ENCODE results near the gene IL32.

IL32 gene

DNA sequence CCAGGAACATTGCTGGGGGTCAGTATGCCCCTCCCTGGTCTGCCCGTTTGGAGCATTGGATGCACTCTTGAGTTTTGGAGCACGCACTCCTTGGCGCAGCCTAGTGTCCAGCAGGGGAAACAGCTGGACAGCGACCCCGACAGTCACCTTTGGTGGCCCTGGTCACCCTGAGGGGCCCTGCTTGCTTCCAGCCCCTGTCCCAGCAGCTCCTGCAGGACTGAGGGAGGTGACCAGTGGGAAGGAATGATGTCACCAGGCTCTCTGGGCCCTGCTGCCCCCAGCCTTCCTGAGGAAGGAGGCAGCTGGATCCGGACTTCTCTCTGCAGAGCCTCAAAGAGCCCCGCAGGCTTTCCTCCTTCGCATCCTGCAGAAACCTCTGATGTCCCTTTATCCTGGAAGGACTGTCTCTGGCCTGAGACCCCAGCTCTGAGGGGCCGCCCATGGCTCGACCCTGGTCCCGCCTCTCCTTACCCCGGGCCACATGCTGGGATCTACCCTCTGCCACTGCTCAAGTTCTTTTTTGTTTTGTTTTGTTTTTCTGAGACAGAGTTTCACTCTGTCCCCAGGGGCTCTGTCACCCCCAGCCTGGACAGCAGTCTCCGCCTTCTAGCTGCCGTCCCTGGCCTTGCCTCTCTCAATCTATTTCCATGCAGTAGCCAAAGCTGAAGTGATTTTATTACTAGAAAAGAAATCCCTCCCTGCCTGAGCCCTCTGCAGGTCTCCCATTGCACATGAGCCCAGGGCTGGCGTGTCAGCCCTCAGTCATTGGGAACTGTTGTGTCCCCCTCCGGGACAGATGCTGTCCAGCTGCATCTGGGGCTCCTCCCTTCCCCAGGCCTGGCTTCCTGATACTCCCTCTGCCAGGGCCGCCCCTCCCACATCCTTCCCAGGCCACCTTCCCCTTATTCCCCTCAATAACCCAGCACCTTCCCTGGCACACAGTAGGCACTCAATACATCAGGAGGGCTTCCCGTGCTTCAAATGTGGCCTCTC is 22.1 kb downstream of the IL32 start:
- Histone ChIP-seq H3K4me3 (ENCODE audit: low read length) (no peak overlapping the region), H3K9ac (ENCODE audit: low read depth, low read length) (no peak overlapping the region), H3K36me3 (ENCODE audit: insufficient read depth, low read length) (peaks cover 48% of the 10 kb centered on the region), H3K4me1 (ENCODE audit: insufficient read depth, low read length) (no peaks in the 10 kb centered on the region), H3K27me3 (ENCODE audit: insufficient read depth, low read length) (no peaks in the 10 kb centered on the region), H3K9me3 (ENCODE audit: insufficient read depth, low read depth, low read length) (no peaks in the 10 kb centered on the region), H3K27ac (ENCODE audit: low read depth, low read length) (peak overlapping the region; percentile 24; the same call in 1 of the 2 replicates)
- 83% methylated on average over 18 of the region's 18 CpGs for WGBS

DNA sequence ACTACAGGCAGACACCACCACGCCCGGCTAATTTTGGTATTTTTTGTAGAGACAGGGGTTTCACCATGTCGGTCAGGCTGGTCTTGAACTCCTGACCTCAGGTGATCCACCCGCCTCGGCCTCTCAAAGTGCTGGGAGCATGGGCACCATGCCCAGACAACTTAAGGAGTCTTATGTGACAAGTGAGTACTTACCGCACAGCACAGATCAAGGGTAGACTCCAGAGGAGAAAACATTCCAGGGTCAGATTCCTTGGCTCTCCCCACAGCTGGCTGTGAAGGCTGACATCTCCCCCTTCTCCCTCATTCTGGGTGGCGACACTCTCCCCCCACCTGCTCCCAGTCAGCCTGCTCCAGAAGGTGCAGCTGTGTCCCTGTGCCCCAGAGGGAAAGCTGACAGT is 23.0 kb downstream of the IL32 start:
- H3K36me3 ChIP-seq (ENCODE audit: insufficient read depth, low read length): peaks cover 54% of the 10 kb centered on the region
- H3K27ac ChIP-seq (ENCODE audit: low read depth, low read length): no peak overlapping the region
- no peaks in the 10 kb centered on the region for H3K27me3 ChIP-seq (ENCODE audit: insufficient read depth, low read length)
- H3K9ac ChIP-seq (ENCODE audit: low read depth, low read length): no peak overlapping the region
- no peak overlapping the region for H3K4me3 ChIP-seq (ENCODE audit: low read length)
- H3K4me1 ChIP-seq (ENCODE audit: insufficient read depth, low read length): no peaks in the 10 kb centered on the region
- 94% methylated on average over 7 of the region's 7 CpGs for WGBS
- H3K9me3 ChIP-seq (ENCODE audit: insufficient read depth, low read depth, low read length): no peaks in the 10 kb centered on the region

DNA sequence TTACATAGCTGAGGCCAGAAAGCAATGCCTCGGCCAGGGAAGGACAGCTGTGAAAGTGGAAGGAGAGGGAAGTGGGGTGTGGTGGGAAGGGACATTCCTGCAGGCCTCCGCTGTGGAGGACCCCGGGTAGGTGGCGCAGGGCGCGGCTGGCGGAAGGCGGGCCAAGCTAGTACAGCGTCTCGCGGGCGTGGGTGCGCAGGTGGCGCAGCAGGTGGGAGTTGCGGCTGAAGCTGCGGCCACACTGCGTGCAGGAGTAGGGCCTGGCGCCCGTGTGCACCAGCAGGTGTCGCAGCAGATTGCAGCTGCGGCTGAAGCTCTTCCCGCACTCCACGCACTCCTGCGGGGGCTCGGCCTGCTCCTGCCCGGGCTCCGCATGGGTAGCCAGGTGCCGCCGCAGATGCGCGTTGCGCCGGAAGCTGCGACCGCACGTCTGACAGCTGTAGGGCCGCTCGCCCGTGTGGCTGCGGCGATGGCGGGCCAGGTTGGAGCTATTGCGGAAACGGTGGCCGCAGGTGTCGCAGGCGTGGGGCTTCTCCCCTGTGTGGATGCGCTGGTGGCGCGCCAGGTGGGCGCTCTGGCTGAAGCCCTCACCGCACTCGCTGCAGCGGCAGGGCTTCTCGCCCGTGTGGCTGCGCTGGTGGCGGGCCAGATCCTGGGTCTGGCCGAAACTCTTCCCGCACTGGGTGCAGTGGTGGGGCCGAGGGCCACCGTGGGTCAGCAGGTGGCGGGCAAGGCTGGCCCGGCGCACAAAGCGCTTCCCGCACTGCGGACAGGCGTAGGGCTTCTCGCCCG is 23.7 kb downstream of the IL32 start:
- H3K27me3 ChIP-seq (ENCODE audit: insufficient read depth, low read length): no peaks in the 10 kb centered on the region
- H3K36me3 ChIP-seq (ENCODE audit: insufficient read depth, low read length): peaks cover 54% of the 10 kb centered on the region
- no peaks in the 10 kb centered on the region for H3K9me3 ChIP-seq (ENCODE audit: insufficient read depth, low read depth, low read length)
- H3K9ac ChIP-seq (ENCODE audit: low read depth, low read length): no peak overlapping the region
- H3K4me1 ChIP-seq (ENCODE audit: insufficient read depth, low read length): no peaks in the 10 kb centered on the region
- no peak overlapping the region for H3K4me3 ChIP-seq (ENCODE audit: low read length)
- WGBS: 97% methylated on average over 71 of the region's 71 CpGs
- H3K27ac ChIP-seq (ENCODE audit: low read depth, low read length): no peak overlapping the region

DNA sequence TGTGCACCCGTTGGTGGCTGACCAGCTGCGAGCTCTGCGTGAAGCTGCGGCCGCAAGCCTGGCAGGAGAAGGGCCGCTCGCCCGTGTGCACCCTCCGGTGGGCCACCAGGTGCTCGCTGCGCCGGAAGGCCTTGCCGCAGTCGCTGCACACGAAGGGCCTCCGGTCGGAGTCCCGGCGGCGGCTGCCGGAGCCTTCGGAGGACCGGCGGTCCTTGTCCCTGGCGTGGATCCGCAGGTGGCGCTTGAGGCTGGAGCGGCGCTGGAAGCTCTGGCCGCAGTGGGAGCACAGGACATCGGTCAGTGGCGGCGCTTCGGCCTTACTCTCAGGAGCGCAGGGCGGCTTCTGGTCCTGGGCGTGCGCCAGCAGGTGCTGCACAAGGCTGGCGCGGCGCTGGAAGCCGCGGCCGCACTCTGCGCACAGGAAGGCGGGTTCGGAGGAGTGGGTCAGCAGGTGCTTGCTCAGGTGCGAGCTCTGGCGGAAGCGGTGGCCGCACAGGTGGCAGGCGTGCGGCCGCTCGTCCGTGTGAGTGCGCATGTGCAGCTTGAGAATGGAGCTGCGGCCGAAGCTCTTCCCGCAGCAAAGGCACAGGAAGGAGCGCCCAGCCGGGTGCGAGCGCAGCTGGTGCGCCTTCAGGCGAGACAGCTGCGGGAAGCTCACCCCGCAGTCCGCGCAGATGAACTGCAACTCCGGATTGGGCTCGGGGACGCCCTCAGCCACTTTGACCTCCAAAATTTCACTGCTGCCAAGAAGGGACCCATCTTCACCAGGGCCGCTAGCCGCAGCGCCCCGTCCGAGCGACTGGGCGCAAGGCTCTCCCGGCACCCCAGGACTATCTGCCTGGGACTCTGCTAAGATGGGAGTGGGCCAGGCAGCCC is 24.5 kb downstream of the IL32 start:
- H3K9ac ChIP-seq (ENCODE audit: low read depth, low read length): no peak overlapping the region
- H3K27ac ChIP-seq (ENCODE audit: low read depth, low read length): no peak overlapping the region
- no peak overlapping the region for H3K4me3 ChIP-seq (ENCODE audit: low read length)
- WGBS: 97% methylated on average over 81 of the region's 81 CpGs
- H3K36me3 ChIP-seq (ENCODE audit: insufficient read depth, low read length): peaks cover 60% of the 10 kb centered on the region
- no peaks in the 10 kb centered on the region for H3K4me1 ChIP-seq (ENCODE audit: insufficient read depth, low read length)
- H3K9me3 ChIP-seq (ENCODE audit: insufficient read depth, low read depth, low read length): no peaks in the 10 kb centered on the region
- H3K27me3 ChIP-seq (ENCODE audit: insufficient read depth, low read length): no peaks in the 10 kb centered on the region

DNA sequence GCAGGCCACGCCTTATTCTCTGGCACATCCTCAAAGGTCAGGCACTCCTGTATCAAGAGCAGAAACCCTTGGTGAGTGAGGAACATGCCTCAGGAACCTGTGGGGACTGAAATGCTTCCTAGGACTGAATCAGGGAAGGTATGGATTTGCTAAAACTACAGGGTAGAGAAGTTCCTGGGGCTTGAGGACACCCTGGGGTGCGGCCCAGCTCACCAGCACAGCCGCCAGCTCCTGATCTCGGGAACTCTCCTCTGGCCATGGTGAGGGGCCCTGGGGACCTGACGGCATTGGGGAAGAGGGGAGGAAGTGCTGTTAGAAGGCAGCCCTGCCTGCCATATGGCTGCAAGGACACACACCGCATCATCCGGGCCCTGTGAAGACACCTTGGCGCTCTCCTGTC is 26.1 kb downstream of the IL32 start:
- H3K9me3 ChIP-seq (ENCODE audit: insufficient read depth, low read depth, low read length): no peaks in the 10 kb centered on the region
- H3K36me3 ChIP-seq (ENCODE audit: insufficient read depth, low read length): peaks cover 67% of the 10 kb centered on the region
- H3K9ac ChIP-seq (ENCODE audit: low read depth, low read length): no peak overlapping the region
- H3K4me1 ChIP-seq (ENCODE audit: insufficient read depth, low read length): peaks cover 3% of the 10 kb centered on the region; the same call in 1 of the 2 replicates
- WGBS: 95% methylated on average over 8 of the region's 8 CpGs
- H3K27ac ChIP-seq (ENCODE audit: low read depth, low read length): no peak overlapping the region
- H3K27me3 ChIP-seq (ENCODE audit: insufficient read depth, low read length): no peaks in the 10 kb centered on the region
- H3K4me3 ChIP-seq (ENCODE audit: low read length): no peak overlapping the region

DNA sequence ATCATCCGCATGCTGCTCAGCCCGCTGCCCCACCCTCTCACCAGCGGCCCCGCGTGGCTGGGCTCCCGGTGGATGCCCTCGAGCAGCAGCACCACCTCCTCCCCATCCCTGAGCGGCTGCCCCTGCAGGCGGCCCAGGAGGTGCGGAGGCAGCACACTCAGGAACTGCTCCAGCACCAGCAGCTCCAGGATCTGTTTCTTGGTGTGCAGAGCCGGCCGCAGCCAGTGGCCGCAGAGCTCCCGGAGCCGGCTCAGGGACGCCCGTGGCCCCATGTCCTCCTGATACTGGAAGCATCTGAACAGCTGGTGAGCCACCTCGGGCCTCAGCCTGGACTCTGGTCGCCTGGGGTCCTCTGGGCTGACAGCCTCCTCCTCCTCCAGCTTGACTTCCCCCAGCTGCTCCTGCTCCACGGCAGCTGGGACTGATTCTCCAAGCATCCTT is 27.1 kb downstream of the IL32 start:
- Histone ChIP-seq H3K27me3 (ENCODE audit: insufficient read depth, low read length) (no peaks in the 10 kb centered on the region), H3K9ac (ENCODE audit: low read depth, low read length) (no peak overlapping the region), H3K4me3 (ENCODE audit: low read length) (no peak overlapping the region), H3K9me3 (ENCODE audit: insufficient read depth, low read depth, low read length) (no peaks in the 10 kb centered on the region), H3K27ac (ENCODE audit: low read depth, low read length) (no peak overlapping the region), H3K36me3 (ENCODE audit: insufficient read depth, low read length) (peaks cover 67% of the 10 kb centered on the region), H3K4me1 (ENCODE audit: insufficient read depth, low read length) (peaks cover 11% of the 10 kb centered on the region)
- WGBS: 96% methylated on average over 20 of the region's 20 CpGs

DNA sequence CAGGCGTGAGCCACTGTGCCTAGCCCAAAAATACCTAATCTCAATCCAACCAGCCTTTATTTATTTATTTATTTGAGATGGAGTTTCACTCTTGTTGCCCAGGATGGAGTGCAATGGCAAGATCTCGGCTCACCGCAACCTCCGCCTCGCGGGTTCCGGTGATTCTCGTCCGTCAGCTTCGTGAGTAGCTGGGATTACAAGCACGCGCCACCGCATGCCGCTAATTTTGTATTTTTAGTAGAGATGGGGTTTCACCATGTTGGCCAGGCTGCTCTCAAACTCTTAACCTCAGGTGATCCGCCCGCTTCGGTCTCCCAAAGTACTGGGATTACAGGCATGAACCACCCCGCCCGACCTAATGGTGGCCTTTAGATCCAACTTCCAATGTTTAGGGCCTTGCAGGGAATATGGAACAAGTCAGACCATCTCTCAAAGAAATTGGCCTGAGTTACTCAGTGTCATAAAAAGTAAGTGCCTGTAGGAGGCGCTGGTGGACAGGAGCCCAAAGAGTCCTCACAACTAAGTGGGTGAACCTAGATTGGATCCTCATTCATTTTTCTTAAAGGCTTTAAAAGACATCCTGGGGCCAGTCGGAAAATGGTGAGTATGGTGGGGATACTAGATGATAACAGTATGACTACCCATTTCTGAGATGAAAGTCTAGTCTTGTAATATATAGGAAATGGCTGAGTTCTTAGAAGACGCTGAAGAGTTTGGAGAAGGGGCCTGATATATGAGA is 29.0 kb downstream of the IL32 start:
- H3K9me3 ChIP-seq (ENCODE audit: insufficient read depth, low read depth, low read length): no peaks in the 10 kb centered on the region
- peaks cover 49% of the 10 kb centered on the region for H3K36me3 ChIP-seq (ENCODE audit: insufficient read depth, low read length)
- H3K4me3 ChIP-seq (ENCODE audit: low read length): no peak overlapping the region
- H3K9ac ChIP-seq (ENCODE audit: low read depth, low read length): no peak overlapping the region
- peaks cover 13% of the 10 kb centered on the region for H3K4me1 ChIP-seq (ENCODE audit: insufficient read depth, low read length)
- 93% methylated on average over 22 of the region's 22 CpGs for WGBS
- H3K27ac ChIP-seq (ENCODE audit: low read depth, low read length): no peak overlapping the region
- H3K27me3 ChIP-seq (ENCODE audit: insufficient read depth, low read length): no peaks in the 10 kb centered on the region

DNA sequence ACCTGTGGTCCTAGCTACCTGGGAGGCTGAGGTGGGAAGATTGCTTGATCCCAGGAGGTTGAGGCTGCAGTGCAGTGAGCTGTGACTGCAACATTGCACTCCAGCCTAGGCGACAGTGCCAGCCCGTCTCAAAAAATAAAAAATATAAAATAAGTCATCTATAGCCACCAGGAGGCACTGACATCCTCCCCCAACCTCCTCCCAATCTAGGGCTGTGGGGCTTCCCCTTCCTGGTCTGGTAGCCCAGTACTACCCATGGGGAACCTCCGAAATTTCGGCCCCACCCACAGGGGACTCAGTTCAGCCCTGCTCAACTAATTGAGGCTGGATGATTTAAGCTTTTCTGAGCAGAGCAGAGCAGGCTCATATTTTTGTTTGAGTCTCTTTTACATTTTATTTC is 30.4 kb downstream of the IL32 start:
- Histone ChIP-seq H3K4me3 (ENCODE audit: low read length) (no peak overlapping the region), H3K27ac (ENCODE audit: low read depth, low read length) (peak overlapping the region; percentile 32; the same call in 1 of the 2 replicates), H3K27me3 (ENCODE audit: insufficient read depth, low read length) (no peaks in the 10 kb centered on the region), H3K9me3 (ENCODE audit: insufficient read depth, low read depth, low read length) (no peaks in the 10 kb centered on the region), H3K4me1 (ENCODE audit: insufficient read depth, low read length) (peaks cover 17% of the 10 kb centered on the region), H3K36me3 (ENCODE audit: insufficient read depth, low read length) (peaks cover 35% of the 10 kb centered on the region), H3K9ac (ENCODE audit: low read depth, low read length) (no peak overlapping the region)
- 90% methylated on average over 4 of the region's 4 CpGs for WGBS

DNA sequence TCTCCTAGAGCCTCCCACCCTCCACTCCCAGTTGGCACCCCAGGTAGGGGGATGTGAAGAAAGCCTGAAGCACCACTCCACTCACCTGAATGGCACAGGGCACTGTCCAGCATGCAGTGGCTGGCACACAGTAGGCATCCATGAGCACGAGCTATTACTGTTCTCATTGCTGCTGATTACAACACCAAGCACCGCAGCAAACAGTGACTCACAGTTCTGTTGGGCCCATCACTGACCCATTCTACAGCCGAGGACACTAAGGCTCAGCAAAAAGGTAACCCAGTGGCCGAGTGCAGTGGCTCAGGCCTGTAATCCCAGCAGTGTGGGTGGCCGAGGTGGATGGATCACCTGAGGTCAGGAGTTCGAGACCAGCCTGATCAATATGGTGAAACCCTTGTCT is 30.9 kb downstream of the IL32 start:
- 90% methylated on average over 6 of the region's 6 CpGs for WGBS
- Histone ChIP-seq H3K27ac (ENCODE audit: low read depth, low read length) (peak overlapping the region; percentile 32; the same call in 1 of the 2 replicates), H3K4me1 (ENCODE audit: insufficient read depth, low read length) (peaks cover 20% of the 10 kb centered on the region), H3K9me3 (ENCODE audit: insufficient read depth, low read depth, low read length) (no peaks in the 10 kb centered on the region), H3K27me3 (ENCODE audit: insufficient read depth, low read length) (no peaks in the 10 kb centered on the region), H3K4me3 (ENCODE audit: low read length) (no peak overlapping the region), H3K36me3 (ENCODE audit: insufficient read depth, low read length) (peaks cover 30% of the 10 kb centered on the region), H3K9ac (ENCODE audit: low read depth, low read length) (no peak overlapping the region)

DNA sequence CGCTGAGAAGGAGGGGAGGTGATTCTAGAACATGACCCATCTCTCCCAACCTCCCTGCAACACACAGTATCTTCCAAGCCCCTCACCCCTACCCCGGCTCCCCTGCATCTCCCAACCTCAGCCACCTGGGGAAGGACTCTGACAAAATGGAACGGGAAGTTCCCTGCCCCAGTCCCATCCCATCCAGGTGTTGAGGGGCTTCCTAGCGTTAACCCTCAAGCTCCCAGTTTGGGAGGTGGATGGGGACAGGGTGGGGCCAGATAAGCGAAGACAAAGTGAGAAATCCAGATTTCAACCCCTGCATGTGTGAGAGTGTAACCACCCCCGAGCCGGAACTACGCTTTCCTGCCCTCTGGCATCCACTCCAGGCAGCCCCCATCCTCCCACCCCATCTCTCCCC is 31.8 kb downstream of the IL32 start:
- peaks cover 21% of the 10 kb centered on the region for H3K36me3 ChIP-seq (ENCODE audit: insufficient read depth, low read length)
- H3K9me3 ChIP-seq (ENCODE audit: insufficient read depth, low read depth, low read length): no peaks in the 10 kb centered on the region
- WGBS: 23% methylated on average over 7 of the region's 8 CpGs
- H3K27ac ChIP-seq (ENCODE audit: low read depth, low read length): peak overlapping the region; percentile 94
- H3K27me3 ChIP-seq (ENCODE audit: insufficient read depth, low read length): no peaks in the 10 kb centered on the region
- peak overlapping the region; percentile 94 for H3K9ac ChIP-seq (ENCODE audit: low read depth, low read length)
- H3K4me3 ChIP-seq (ENCODE audit: low read length): peak overlapping the region; percentile 76
- H3K4me1 ChIP-seq (ENCODE audit: insufficient read depth, low read length): peaks cover 20% of the 10 kb centered on the region

Measured in HUES64 (cell line).